Activated CD8-positive, alpha-beta memory T cell treated with anti-CD3 and anti-CD28 coated beads for 1 hour (primary cell): ENCODE results near the gene UTP4.
A peak's percentile ranks its signal among the peaks of the same experiment; 100 is the strongest.
"Not testable (repeated sequence)": the region's sequence is repeated elsewhere in the genome, so short reads cannot be mapped to it uniquely, and the experiment has no call there.

Experiments
- DNase-seq, 2 donors: peaks; one replicate each; pipeline ENCODE4 v3.0.0-alpha.2; 2020; ENCODE audit warnings: low read depth in 1 of 2; ENCODE audit errors: extremely low read depth in 1 of 2

UTP4 gene

DNA sequence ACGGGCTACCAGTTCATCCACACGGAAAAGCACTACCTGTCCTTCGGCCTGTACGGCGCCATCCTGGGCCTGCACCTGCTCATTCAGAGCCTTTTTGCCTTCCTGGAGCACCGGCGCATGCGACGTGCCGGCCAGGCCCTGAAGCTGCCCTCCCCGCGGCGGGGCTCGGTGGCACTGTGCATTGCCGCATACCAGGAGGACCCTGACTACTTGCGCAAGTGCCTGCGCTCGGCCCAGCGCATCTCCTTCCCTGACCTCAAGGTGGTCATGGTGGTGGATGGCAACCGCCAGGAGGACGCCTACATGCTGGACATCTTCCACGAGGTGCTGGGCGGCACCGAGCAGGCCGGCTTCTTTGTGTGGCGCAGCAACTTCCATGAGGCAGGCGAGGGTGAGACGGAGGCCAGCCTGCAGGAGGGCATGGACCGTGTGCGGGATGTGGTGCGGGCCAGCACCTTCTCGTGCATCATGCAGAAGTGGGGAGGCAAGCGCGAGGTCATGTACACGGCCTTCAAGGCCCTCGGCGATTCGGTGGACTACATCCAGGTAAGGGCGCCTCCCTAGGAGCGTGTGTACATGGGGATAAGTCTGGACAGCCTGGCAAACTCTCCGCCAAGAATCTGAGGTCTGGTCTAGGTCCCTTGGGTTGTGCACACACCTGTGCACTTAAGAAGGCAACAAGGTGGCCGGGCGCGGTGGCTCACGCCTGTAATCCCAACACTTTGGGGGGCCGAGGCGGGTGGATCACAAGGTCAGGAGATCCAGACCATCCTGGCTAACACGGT is 22.8 kb upstream of the UTP4 start:
- no peak for DNase-seq

DNA sequence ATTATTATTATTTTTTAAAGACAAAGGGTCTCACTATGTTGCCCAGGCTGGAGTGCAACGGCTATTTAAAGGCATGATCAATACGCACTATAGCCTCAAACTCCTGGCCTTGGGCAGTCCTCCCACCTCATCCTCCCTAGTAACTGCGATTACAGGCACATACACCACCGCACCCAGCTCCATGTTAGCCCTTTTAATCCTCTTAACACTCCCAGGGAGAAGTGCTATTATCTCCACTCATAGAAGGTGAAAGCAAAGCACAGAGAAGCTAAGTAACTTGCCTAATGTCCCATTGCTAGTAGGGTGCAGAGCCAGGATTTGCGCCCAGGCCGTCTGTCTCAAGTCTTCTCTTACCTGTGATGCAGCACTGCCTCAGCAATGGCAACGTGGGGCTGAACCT is 22.0 kb upstream of the UTP4 start:
- DNase-seq = no peak

DNA sequence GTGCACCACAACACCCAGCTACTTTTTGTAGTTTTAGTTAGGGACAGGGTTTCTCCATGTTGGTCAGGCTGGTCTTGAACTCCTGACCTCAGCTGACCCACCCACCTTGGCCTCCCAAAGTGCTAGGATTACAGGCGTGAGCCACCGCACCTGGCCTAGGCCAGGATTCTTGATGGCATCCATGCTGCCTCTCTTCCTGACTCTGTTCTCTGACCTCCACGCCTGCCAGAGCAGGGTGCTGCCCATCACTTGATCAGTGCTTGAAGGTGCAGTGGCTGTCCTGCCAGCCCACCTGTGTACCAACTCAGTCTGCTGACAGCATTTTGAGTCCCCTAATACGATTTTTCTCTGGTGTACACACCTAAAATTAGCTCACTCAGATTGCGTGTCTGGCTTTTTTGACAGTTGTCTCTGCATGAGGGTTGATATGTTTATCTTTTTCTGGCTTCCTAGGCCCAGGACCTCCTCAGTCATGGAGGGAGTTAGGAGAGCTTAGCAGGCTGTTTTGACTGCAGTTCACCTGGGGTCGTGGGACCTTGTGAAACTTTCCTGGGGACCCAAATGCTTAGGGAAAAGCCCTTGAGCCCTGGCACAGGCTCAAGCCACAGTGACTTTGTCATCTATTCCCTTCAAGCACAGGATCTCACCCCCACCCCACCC is 21.1 kb upstream of the UTP4 start:
- DNase-seq = no peak

DNA sequence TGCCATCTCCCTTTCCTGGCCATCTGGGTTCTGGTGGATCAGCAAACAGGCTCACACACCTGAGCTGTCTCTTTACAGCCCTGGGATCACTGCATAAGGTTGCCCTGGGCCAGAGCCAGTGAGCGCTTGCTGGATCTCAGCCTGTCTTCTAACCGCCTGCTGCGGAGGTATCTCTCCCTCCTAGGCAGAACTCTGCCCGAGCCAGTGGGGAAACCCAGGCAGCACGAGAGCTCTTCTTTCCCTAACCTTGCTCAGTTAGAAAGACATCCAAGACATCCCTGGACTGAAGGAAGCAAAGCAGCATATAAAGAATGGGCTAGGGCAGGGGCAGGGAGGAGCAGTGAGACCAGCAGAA is 20.6 kb upstream of the UTP4 start:
- DNase-seq = no peak

DNA sequence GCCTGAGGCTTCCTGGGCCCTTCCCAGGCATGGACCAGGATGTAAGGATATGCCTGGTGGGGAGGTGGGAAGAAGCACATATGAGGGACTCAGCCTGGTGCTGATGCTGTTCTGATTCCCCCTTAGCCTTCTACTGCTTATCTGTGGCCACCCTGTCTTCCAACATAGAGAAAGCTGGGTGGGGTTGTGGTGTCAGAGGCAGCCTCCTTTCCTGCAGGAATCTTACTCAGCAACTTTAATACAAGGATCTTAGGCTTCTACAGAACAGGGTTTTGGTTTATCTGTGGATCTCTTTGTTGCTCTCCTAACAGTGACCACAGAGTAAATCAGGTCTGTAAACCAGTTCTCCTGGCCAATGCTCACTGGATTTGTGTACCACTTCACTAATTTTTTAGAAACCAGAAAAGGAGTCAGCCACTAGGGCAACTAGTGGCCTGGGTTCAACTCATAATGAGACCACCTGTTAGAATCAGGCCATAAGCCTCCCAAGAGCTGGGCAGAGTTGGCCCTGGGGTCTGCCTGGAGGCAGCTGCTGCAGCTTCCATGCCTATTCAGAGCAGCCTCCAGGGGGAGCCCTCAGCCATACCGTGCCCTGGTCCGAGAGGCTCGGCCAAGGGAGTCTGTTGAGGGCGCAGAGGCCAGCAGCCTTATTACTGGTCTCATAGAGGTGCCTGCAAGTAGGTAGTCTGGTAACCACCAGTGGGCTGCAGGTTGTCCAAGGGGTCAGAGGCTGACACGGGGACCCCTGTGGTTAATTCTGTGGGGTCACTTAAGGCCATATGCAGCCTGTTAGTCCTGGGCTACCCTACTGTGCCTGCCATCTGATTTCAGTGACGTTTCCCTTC is 19.9 kb upstream of the UTP4 start:
- no peak for DNase-seq

DNA sequence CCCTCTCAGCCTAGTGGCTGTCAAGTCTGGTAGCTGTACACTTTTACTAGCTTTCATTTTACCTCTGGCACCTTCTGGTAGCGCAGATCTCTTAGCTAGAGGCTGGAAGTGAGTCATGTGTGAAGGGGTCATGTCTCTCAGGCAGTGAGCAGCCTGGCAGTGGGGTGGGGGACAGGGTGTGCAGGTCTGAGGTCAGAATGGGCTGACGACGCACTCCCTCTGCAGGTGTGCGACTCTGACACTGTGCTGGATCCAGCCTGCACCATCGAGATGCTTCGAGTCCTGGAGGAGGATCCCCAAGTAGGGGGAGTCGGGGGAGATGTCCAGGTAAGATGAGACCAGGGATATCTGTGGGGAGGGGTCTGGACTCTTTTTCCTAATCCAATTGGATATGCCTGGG is 19.2 kb upstream of the UTP4 start:
- DNase-seq = no peak

DNA sequence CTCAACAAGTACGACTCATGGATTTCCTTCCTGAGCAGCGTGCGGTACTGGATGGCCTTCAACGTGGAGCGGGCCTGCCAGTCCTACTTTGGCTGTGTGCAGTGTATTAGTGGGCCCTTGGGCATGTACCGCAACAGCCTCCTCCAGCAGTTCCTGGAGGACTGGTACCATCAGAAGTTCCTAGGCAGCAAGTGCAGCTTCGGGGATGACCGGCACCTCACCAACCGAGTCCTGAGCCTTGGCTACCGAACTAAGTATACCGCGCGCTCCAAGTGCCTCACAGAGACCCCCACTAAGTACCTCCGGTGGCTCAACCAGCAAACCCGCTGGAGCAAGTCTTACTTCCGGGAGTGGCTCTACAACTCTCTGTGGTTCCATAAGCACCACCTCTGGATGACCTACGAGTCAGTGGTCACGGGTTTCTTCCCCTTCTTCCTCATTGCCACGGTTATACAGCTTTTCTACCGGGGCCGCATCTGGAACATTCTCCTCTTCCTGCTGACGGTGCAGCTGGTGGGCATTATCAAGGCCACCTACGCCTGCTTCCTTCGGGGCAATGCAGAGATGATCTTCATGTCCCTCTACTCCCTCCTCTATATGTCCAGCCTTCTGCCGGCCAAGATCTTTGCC is 18.0 kb upstream of the UTP4 start:
- no peak for DNase-seq

DNA sequence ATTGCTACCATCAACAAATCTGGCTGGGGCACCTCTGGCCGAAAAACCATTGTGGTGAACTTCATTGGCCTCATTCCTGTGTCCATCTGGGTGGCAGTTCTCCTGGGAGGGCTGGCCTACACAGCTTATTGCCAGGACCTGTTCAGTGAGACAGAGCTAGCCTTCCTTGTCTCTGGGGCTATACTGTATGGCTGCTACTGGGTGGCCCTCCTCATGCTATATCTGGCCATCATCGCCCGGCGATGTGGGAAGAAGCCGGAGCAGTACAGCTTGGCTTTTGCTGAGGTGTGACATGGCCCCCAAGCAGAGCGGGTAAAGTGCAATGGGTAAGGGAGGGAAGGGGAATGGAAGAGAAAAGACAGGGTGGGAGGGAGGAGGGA is 17.5 kb upstream of the UTP4 start:
- no peak for DNase-seq

DNA sequence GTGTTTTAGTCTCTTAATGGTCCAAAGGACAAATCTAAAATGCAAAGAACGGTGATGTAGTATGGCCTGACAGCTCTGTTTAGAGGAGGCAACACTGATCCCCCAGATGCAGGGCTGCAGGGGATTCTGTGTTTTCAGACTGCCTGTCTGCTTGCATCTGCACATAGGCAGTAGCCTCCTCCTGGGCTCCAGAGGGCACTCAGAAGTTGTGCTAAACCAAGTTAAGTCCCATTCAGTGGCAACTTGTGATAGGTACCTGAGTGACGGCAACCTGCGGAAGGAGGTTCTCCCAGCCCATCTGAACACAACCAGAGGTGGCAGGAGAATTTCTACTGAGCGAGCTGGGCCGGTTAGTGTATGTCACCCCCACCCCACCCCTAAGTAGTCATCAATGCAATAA is 17.1 kb upstream of the UTP4 start:
- no peak for DNase-seq

DNA sequence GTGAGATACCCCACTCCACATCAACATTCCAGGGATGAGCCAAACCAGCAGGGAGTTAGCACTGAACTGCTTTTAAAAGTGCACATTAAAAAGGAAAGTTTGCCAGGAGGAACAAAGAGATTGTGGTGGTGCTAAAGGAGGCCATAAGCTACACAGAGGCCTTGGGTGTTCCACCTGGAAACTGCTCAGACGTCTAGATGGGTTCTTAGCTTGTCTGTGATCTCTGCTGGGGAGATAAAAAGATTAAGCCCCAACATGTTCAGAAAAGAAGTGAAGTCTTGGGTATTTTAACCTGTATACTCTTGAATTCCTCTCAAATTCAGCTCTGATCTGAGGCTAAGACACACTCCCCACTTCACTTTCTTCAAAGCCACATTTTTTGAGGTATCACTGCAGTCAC is 16.6 kb upstream of the UTP4 start:
- DNase-seq = no peak

DNA sequence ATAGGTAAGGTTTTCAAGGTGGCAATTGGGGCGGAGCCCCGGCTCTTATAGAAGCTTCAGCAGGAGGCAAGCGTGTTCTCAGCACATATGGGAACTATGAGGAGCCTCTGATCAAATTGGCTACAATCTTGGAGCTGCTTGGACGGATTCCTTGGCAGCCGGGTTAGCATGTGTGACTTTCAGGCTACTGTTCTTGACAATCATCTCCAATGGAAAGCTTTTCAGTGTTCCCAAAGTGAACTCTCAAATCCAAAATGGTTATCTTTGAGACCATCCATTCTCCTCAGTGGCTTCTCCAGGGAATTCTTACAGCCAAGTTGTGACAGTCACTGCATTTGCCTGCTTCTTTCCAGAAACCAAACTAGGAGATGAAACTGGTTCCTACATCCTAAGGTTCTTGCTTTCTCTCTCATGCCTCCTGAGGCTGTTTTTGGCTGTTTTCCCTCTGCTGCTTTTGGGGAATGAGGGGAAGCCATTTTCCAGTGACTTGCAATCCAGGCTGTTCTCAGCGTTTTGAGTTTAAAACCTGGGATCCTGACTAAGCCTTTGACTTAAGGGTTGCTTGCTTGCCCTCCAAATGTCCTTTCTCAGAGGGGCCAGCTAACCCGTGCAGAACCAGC is 16.1 kb upstream of the UTP4 start:
- no peak for DNase-seq

DNA sequence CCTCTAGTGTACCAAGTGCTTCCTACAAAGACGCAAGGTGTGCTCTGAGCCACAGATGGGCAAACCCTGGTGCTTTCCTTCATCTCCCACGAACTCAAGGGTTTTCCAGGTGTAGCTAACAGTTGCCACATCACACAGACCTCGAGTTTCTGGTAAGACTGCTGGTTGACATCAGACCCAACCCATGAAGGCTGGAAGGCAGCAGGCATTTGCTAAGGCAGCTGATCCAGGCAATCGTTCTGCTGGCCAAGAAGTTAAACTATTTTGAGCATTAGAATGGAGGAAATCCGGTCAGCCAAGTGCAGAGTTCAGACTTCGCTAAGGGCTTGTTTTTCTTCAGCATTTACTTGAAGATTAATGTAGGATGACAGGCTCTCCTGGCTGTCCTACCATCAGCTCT is 15.5 kb upstream of the UTP4 start:
- no peak for DNase-seq

DNA sequence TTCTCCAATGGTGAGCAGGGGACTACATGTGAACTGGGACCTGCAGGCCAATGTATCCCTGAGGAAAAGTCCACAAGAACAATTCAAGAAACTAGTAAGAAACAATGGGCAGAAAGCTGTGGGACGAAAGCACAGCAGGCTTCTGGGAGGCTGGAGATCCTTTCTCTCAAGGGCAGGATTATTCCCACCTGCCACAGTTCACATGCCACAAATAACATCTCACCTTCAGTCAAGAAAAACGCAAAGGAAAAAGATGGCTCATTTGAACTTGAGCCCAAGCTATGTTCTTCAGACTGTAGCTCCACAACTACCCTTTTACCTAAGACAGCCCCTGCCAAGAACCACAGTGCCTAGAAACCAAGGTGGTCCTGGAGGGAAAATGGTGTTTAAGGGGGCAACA is 14.0 kb upstream of the UTP4 start:
- DNase-seq = no peak

DNA sequence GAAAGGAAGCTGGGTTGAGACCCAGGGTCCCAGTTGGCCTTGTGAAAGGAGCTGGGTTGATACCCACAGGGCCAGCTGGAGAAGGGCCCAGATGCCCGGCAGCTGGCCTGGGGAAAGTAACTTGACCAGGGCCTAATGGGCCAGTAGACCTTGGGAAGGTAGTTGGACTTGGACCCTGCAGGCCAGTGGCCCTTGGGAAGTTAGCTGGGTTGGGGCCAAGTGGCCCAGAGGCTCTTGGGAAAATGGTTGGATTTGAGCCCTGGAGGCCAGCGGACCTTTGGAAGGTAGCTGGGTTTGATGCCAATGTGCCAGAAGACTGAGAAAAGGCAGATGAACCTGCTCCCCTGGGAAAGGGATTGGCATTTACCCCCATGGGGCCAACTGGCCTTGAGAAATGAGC is 13.5 kb upstream of the UTP4 start:
- DNase-seq = no peak

DNA sequence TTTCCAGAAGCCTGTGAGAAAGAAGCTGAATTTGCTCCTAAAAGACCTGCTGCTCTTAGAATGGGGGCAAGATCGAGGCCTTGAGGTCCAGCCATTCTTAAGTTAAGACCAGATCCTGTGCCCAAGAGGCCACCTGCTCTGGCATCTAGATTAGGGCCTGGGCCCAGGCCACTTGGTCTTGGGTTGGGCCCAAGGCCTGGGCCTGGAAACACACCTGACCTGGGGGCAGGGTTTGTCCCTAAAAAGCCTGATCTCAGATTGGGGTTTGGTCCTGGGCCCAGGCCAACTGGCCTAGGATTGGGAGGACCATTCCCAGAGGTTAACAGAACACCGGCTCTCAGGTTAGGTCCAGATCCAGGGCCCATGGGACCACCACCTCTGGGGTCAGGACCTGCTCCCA is 12.9 kb upstream of the UTP4 start:
- DNase-seq = no peak

DNA sequence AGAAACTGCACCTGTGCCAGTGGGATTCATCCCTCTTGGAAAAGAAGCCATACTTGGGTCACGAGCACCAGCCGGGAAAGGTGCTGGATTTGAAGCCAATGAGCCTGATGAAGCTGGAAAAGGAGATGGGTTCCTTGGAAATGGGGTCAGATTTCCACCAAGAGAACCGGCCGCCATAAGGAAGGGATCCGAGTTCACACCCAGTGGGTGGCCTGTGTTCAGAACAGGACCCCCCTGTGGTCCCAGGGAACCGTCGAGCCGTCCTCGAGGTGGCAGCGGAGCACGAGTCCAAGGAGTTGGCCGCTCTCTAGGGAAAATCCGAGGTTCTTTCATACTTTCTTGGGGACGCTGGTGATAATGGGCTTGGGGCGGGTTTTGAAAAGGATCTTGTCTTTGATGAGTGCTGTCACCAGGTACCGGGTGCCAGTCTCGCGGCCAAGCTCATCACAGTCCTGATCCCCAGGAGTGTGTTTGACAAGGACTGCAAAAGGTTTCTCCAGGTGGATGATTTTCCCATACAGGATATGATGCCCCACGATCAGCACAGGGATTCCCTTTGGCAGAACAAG is 12.3 kb upstream of the UTP4 start:
- no peak for DNase-seq

DNA sequence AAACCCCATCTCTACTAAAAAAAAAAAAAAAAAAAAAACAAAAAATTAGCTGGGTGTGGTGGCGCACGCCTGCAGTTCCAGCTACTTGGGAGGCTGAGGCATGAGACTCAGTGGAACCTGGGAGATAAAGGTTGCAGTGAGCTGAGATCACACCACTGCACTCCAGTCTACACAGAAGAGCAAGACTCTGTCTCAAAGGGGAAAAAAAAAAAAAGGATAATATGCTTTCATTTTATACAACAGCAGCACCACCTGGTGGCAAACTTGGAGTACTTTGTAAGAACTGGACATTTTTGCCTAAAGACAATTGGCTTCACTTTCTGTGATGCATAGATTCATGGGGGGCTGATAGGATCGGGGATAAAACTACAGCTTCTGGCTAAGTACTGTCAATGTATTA is 8.5 kb upstream of the UTP4 start:
- peak; percentile 28 to 49 for DNase-seq

DNA sequence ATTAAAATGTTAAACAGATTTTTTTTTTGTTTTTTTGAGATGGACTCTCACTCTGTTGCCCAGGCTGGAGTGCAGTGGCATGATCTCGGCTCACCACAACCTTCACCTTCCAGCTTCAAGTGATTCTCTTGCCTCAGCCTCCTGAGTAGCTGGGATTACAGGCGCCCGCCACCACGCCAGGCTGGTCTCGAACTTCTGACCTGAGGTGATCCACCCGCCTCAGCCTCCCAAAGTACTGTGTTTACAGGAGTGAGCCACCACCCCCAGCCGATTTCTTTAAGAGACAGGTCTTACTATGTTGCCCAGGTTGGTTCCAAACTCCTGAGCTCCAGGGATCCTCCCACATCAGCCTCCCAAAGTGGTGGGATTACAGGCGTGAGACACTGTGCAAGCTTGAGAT is 8.0 kb upstream of the UTP4 start:
- DNase-seq = not testable (repeated sequence)

DNA sequence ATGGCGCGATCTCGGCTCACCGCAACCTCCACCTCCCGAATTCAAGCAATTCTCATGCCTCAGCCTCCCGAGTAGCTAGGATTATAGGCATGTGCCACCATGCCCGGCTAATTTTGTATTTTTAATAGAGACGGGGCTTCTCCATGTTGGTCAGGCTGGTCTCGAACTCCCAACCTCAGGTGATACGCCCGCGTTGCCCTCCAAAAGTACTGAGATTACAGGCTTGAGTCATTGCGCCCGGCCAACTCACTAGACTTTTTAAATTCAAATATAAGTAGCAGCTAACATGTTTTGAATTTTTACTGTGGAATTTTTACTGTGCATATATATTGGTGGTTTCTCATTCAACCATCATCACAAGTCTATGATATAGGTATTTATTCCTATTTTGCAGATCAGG is 7.5 kb upstream of the UTP4 start:
- DNase-seq = not testable (repeated sequence)

DNA sequence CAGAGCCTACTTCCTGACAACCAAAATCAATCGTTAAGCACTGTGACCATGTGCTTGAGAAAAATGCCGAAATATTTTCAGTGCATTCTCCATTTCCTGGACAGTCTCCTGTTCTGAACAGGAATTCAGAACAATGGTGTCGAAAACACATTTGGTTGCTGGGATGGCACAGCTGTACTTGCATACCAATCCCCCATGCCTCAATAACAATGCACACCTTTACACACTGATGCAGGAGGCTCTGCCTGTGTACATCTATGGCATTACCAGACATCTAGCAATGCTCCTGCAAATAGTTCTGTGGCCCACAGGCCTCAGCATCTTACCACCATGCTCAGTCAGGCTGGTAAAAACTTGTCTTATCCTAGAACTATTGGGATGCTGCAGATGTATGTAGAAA is 6.2 kb upstream of the UTP4 start:
- DNase-seq = no peak

DNA sequence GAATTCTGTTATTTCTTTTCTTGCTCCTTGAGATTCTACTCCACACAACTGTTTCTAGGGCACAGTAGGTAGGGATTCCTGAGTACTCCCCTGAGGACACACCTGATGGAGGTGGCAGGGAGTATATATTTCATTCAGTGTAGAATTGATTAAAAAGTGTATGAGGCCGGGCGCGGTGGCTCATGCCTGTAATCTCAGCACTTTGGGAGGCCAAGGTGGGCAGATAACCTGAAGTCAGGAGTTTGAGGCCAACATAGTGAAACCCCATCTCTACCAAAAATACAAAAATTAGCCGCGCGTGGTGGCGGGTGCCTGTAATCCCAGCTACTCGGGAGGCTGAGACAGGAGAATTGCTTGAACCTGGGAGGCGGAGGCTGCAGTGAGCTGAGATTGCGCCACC is 5.6 kb upstream of the UTP4 start:
- not testable (repeated sequence) for DNase-seq
